ENCODE measurements around the gene TTC34. TPM values are rescaled to one million over a fixed set of nuclear protein-coding genes. Genes with fewer than 3 reads are reported as not detected.

Gene TTC34
- total RNA-seq, 1 experiment from 2014 or later = 0.92 TPM

GRCh38 chr1:2850502-2850901 lies 49.0 kb upstream of the TTC34 start:
- TF ChIP-seq CTCF (conservative IDR thresholded peaks at IDR 0.05) = no peak
- H2AK5ac ChIP-seq (ENCODE audit: insufficient read length, low read length) = no peak overlapping the region
- H4K8ac ChIP-seq (replicated peaks; ENCODE audit: insufficient read length, low read depth, low read length) = no peak overlapping the region
- H3K36me3 Mint-ChIP-seq (ENCODE audit: insufficient read depth in 1 of 3, low read depth in 3 of 3) = peaks cover 2 to 32% (median 5%) of the 10 kb centered on the region in 3 experiments; a peak in 5 of 7 replicates
- no peaks in the 10 kb centered on the region for H4K20me1 ChIP-seq (ENCODE audit: control insufficient read depth, insufficient read depth, insufficient read length)
- no peak overlapping the region for H4K5ac ChIP-seq (ENCODE audit: insufficient read length, low read depth, low read length)
- H3K79me1 ChIP-seq (ENCODE audit: insufficient read depth, low read depth, low read length, poor library complexity, severe bottlenecking) = no peaks in the 10 kb centered on the region
- H4K91ac ChIP-seq (ENCODE audit: insufficient read length, low read depth, low read length) = no peak overlapping the region
- H3K56ac ChIP-seq (ENCODE audit: insufficient read length, low read depth, low read length) = no peak overlapping the region
- peaks cover 95% of the 10 kb centered on the region for H3K9me3 ChIP-seq (ENCODE audit: control insufficient read depth, low read depth, low read length)
- no peak overlapping the region for H3T11ph ChIP-seq (ENCODE audit: low read length)
- no peak overlapping the region for H3K23ac ChIP-seq (ENCODE audit: insufficient read length, low read depth, low read length)
- peaks cover 2% of the 10 kb centered on the region for H3K23me2 ChIP-seq (ENCODE audit: insufficient read length, low read depth, low read length, poor library complexity, severe bottlenecking)
- no peak overlapping the region for H2BK20ac ChIP-seq (ENCODE audit: low read depth, low read length, poor library complexity, severe bottlenecking)
- no peak overlapping the region for H3K27ac Mint-ChIP-seq
- H3K18ac ChIP-seq (ENCODE audit: insufficient read length, low read depth, low read length) = no peak overlapping the region
- peaks cover 8 to 86% of the 10 kb centered on the region in 2 experiments for H3K9me3 Mint-ChIP-seq
- no CpG with 5 or more reads among the region's 17 CpGs for WGBS (ENCODE audit: extremely low coverage, insufficient read length, low lambda C conversion rate)
- H3K4me3 Mint-ChIP-seq = no peak overlapping the region
- no peak overlapping the region for H3K4me2 ChIP-seq (ENCODE audit: insufficient read depth, insufficient read length, low read length)
- no peaks in the 10 kb centered on the region for H3K79me2 ChIP-seq (ENCODE audit: insufficient read depth, low read length)
- no peaks in the 10 kb centered on the region for H3K4me1 ChIP-seq (ENCODE audit: insufficient read depth, low read length)
- no peaks in the 10 kb centered on the region for H3K4me1 Mint-ChIP-seq
- H3K14ac ChIP-seq (ENCODE audit: insufficient read depth, low read length) = no peak overlapping the region
- no peak overlapping the region for H3K9ac ChIP-seq (ENCODE audit: extremely low read depth, insufficient read length, low read length)
- H2BK12ac ChIP-seq (ENCODE audit: insufficient read length, low read depth, low read length) = no peak overlapping the region
- H3K4ac ChIP-seq (ENCODE audit: low read depth, low read length) = no peak overlapping the region
- no peak overlapping the region for H3K27ac ChIP-seq (ENCODE audit: insufficient read length, low read depth, low read length)
- H3K27me3 Mint-ChIP-seq (ENCODE audit: low read depth) = peaks cover 12% of the 10 kb centered on the region
- no peaks in the 10 kb centered on the region for H3K27me3 ChIP-seq (ENCODE audit: insufficient read depth, low read length)
- H2AFZ ChIP-seq (ENCODE audit: low read length) = no peak overlapping the region
- H2BK15ac ChIP-seq (ENCODE audit: low read depth, low read length) = no peak overlapping the region
- no peak for DNase-seq
- no peak overlapping the region for H2BK5ac ChIP-seq (ENCODE audit: insufficient read length, low read length)
- H2BK120ac ChIP-seq (ENCODE audit: low read depth, low read length, poor library complexity, severe bottlenecking) = no peak overlapping the region

All from H9 (cell line).